AG20443 (cell line): ENCODE data around the gene TIAM2.

Experiments
- DNase-seq: peaks from one replicate; pipeline ENCODE4 v3.0.0; 2012; ENCODE audit warnings: low spot score, mixed read lengths

Gene TIAM2

GRCh38 chr6:155026022-155026705, 31.0 kb downstream of the TIAM2 start:
- DNase-seq: peak; percentile 85

GRCh38 chr6:155026706-155027045, 31.6 kb downstream of the TIAM2 start:
- DNase-seq: no peak

GRCh38 chr6:155030148-155030720, 35.1 kb downstream of the TIAM2 start:
- DNase-seq: peak; percentile 41

GRCh38 chr6:155031091-155031490, 36.0 kb downstream of the TIAM2 start:
- DNase-seq: no peak

GRCh38 chr6:155033021-155033791, 38.1 kb downstream of the TIAM2 start:
- peak; percentile 34 for DNase-seq

GRCh38 chr6:155036907-155037306, 41.8 kb downstream of the TIAM2 start:
- no peak for DNase-seq

GRCh38 chr6:155038104-155038503, 43.0 kb downstream of the TIAM2 start:
- DNase-seq: no peak

GRCh38 chr6:155038527-155038926, 43.4 kb downstream of the TIAM2 start:
- DNase-seq: no peak

GRCh38 chr6:155039618-155040017, 44.5 kb downstream of the TIAM2 start:
- no peak for DNase-seq

GRCh38 chr6:155040154-155040553, 45.0 kb downstream of the TIAM2 start:
- no peak for DNase-seq

- no peak for DNase-seq
These were observed 46.0 kb downstream of the TIAM2 start for GRCh38 chr6:155040901-155041650.

GRCh38 chr6:155041741-155042279, 46.7 kb downstream of the TIAM2 start:
- no peak for DNase-seq

- no peak for DNase-seq
These were observed 47.9 kb downstream of the TIAM2 start for GRCh38 chr6:155042983-155043382.

- no peak for DNase-seq
These were observed 50.7 kb downstream of the TIAM2 start for GRCh38 chr6:155045561-155046404.

- no peak for DNase-seq
These were observed 52.4 kb downstream of the TIAM2 start for GRCh38 chr6:155047523-155047922.

GRCh38 chr6:155050311-155050710, 55.2 kb downstream of the TIAM2 start:
- DNase-seq: no peak

GRCh38 chr6:155054491-155055250, 59.6 kb downstream of the TIAM2 start:
- DNase-seq: peak; percentile 25

- no peak for DNase-seq
These were observed 60.6 kb downstream of the TIAM2 start for GRCh38 chr6:155055729-155056128.

GRCh38 chr6:155056756-155057155, 61.6 kb downstream of the TIAM2 start:
- no peak for DNase-seq

GRCh38 chr6:155061381-155061780, 66.3 kb downstream of the TIAM2 start:
- DNase-seq: no peak
